Prostate gland (tissue), 2 donors: Measurements from ENCODE around the gene CLSTN1.

Experiments
- CTCF ChIP-seq, 4 experiments: fragments of 200-600 bp in 2 of 4; fragments of 450-650 bp in 2 of 4; sonication (generic) in 2 of 4; IDR thresholded peaks; 1 replicate in 3 of 4; 2 replicates in 1 of 4; pipeline ENCODE4 v1.5.1; 2016 to 2019; ENCODE audit warnings: antibody characterized with exemption in 4 of 4, mild to moderate bottlenecking in 2 of 4, moderate library complexity in 2 of 4
- POLR2A ChIP-seq: fragments of 450-650 bp; IDR thresholded peaks from one replicate; pipeline ENCODE4 v1.6.1; 2016; ENCODE audit warnings: antibody characterized with exemption, mild to moderate bottlenecking
- POLR2AphosphoS5 ChIP-seq: sonication (generic); formaldehyde crosslinking; IDR thresholded peaks from one replicate; pipeline ENCODE4 v1.6.1; 2017; ENCODE audit warnings: antibody characterized with exemption

GRCh38 chr1:9760824-9761223, 62.9 kb downstream of the CLSTN1 start:
- TF ChIP-seq CTCF (IDR thresholded peaks at IDR 0.05), result no peak
- no peak for TF ChIP-seq POLR2A
- TF ChIP-seq POLR2AphosphoS5, result no peak
